Prostate gland (tissue), 2 donors: Measurements from ENCODE around the gene SRXN1.

Experiments used
- POLR2A ChIP-seq: fragments of 450-650 bp; IDR thresholded peaks from one replicate; pipeline ENCODE4 v1.6.1; 2016; ENCODE audit warnings: antibody characterized with exemption, mild to moderate bottlenecking
- POLR2AphosphoS5 ChIP-seq: sonication (generic); formaldehyde crosslinking; IDR thresholded peaks from one replicate; pipeline ENCODE4 v1.6.1; 2017; ENCODE audit warnings: antibody characterized with exemption
- TF ChIP-seq, protein P1 (sequence below), 4 experiments: fragments of 200-600 bp in 2 of 4; fragments of 450-650 bp in 2 of 4; sonication (generic) in 2 of 4; IDR thresholded peaks; 1 replicate in 3 of 4; 2 replicates in 1 of 4; pipeline ENCODE4 v1.5.1; 2016 to 2019; ENCODE audit warnings: antibody characterized with exemption in 4 of 4, mild to moderate bottlenecking in 2 of 4, moderate library complexity in 2 of 4

DNA sequence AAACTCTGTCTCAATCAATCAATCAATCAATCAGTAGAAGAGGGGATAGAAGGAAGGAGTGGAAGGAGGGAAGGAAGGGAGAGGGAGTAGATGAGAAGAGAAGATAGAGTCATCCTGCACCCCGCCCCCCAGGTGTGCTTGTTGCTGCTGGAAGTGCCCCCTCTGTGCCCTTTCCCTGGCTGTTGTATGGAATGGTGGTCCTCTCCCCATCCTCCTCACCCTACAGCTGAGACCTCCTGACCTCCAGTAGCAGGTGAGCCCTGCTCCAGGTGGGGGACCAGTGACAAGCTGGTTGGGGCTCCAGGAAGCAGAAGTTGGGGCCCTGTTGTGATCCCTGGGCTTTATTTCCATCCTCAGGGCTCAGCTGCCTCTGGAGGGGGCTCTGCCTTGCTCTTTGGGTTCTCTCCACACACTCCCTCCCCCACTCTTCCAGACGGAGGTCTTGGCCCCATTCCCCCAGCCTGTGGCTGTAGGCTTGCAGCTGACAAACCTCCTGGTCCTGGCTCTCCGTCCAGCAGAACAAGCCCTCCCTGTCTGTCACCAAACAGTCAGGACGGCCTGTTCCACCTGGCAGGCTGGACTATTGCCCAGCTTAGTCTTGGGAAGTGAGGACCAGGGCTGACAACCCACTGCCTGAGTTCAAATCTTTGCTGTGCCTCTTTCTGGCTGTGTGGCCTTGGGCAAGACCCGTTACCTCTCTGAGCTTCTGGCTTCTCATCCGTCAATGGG, 48.6 kb upstream of the SRXN1 start:
- TF ChIP-seq, protein P1, sequence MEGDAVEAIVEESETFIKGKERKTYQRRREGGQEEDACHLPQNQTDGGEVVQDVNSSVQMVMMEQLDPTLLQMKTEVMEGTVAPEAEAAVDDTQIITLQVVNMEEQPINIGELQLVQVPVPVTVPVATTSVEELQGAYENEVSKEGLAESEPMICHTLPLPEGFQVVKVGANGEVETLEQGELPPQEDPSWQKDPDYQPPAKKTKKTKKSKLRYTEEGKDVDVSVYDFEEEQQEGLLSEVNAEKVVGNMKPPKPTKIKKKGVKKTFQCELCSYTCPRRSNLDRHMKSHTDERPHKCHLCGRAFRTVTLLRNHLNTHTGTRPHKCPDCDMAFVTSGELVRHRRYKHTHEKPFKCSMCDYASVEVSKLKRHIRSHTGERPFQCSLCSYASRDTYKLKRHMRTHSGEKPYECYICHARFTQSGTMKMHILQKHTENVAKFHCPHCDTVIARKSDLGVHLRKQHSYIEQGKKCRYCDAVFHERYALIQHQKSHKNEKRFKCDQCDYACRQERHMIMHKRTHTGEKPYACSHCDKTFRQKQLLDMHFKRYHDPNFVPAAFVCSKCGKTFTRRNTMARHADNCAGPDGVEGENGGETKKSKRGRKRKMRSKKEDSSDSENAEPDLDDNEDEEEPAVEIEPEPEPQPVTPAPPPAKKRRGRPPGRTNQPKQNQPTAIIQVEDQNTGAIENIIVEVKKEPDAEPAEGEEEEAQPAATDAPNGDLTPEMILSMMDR (IDR thresholded peaks at IDR 0.05) = no peak
- TF ChIP-seq POLR2A (no peak), POLR2AphosphoS5 (peak; percentile 79)
